Astrocyte of the spinal cord (primary cell): ENCODE results near the gene SLCO3A1.
"Not testable (repeated sequence)": the region's sequence is repeated elsewhere in the genome, so short reads cannot be mapped to it uniquely, and the experiment has no call there.

ENCODE experiments used
- DNase-seq: peaks from one replicate; pipeline ENCODE4 v3.0.0; 2011; ENCODE audit warnings: low read depth, low spot score
- H3K4me3 ChIP-seq: 2 replicates; pipeline ENCODE4 v1.5.1; 2011; ENCODE audit warnings: low read depth, mild to moderate bottlenecking, low read length, moderate library complexity
- in situ Hi-C: cut with HindIII; loops from 2 replicates; pipeline ENCODE4 v1.10.0; 2017; ENCODE audit warnings: low sequenced_read_pairs
- TF ChIP-seq, protein P1 (sequence below): IDR thresholded peaks from 2 replicates; pipeline ENCODE4 v1.5.1; 2012; ENCODE audit warnings: low read depth, mild to moderate bottlenecking, low read length, inconsistent platforms

The SLCO3A1 gene

GRCh38 chr15:92051716-92052115 lies 198.2 kb downstream of the SLCO3A1 start:
- in situ Hi-C loops, result no loop called here
- no peak overlapping the region for H3K4me3 ChIP-seq
- TF ChIP-seq, protein P1, sequence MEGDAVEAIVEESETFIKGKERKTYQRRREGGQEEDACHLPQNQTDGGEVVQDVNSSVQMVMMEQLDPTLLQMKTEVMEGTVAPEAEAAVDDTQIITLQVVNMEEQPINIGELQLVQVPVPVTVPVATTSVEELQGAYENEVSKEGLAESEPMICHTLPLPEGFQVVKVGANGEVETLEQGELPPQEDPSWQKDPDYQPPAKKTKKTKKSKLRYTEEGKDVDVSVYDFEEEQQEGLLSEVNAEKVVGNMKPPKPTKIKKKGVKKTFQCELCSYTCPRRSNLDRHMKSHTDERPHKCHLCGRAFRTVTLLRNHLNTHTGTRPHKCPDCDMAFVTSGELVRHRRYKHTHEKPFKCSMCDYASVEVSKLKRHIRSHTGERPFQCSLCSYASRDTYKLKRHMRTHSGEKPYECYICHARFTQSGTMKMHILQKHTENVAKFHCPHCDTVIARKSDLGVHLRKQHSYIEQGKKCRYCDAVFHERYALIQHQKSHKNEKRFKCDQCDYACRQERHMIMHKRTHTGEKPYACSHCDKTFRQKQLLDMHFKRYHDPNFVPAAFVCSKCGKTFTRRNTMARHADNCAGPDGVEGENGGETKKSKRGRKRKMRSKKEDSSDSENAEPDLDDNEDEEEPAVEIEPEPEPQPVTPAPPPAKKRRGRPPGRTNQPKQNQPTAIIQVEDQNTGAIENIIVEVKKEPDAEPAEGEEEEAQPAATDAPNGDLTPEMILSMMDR, result no peak
- DNase-seq, result no peak

- DNase-seq, result no peak
- TF ChIP-seq, protein P1, result peak; percentile 40
- in situ Hi-C loops, result no loop called here
- H3K4me3 ChIP-seq, result no peak overlapping the region
These were observed 200.3 kb downstream of the SLCO3A1 start for GRCh38 chr15:92053753-92054316.

GRCh38 chr15:92056875-92057274 lies 203.4 kb downstream of the SLCO3A1 start:
- TF ChIP-seq, protein P1, result no peak
- in situ Hi-C loops, result no loop called here
- DNase-seq, result no peak
- H3K4me3 ChIP-seq, result no peak overlapping the region

GRCh38 chr15:92059036-92059970 lies 205.8 kb downstream of the SLCO3A1 start:
- H3K4me3 ChIP-seq, result no peak overlapping the region
- TF ChIP-seq, protein P1, result no peak
- in situ Hi-C loops, result no loop called here
- no peak for DNase-seq

GRCh38 chr15:92059971-92060311 lies 206.4 kb downstream of the SLCO3A1 start:
- in situ Hi-C loops, H3K4me3 ChIP-seq, DNase-seq: not testable (repeated sequence)

DNA sequence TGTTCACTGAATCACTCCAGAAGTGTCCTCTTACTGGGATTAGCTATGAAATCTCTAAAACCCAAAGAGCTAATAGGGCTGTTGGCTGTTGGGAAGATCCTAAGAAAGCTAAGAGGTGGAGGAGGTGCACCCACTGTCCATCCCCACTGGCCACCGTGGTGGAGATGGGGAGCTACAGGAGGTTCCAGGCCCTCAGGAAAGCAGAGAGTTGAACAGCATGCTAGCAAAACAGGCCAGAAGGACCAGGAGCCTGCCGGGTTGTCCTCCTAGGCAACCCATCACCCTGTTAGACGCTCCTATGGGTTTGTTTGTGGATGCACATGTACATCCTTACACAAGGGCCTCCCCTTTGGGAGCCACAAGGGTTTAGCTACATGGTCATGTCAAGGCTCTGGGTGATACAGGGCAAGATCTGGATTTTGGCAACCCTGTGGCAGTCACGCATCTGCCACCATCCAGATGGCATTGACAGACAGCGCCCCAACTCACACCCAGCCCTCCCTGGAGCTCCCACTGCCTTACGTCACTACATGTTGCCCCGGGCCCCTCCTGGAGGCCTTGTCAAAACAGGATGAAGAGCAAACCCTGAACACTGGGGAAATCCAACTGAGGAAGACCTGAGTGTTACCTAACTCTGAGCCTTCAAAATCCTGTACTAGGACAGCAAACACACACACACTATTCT lies 208.1 kb downstream of the SLCO3A1 start:
- TF ChIP-seq, protein P1, result no peak
- H3K4me3 ChIP-seq, result no peak overlapping the region
- in situ Hi-C loops, result no loop called here
- DNase-seq, result no peak

- no peak overlapping the region for H3K4me3 ChIP-seq
- TF ChIP-seq, protein P1, result no peak
- in situ Hi-C loops, result no loop called here
- DNase-seq, result no peak
These were observed 209.0 kb downstream of the SLCO3A1 start for GRCh38 chr15:92062505-92062904.
